Heart left ventricle (tissue), 16 donors: ENCODE measurements around the gene NFASC. TPM values are rescaled to one million over a fixed set of nuclear protein-coding genes. Genes with fewer than 3 reads are reported as not detected.

Experiments used
- ATAC-seq, 4 donors: fragments of 200-7000 bp; cut with Tn5 transposase; one replicate each; pipeline ENCODE4 v1.9.1; 2020 to 2022; ENCODE audit warnings: moderate library complexity in 4 of 4, mild to moderate bottlenecking in 3 of 4, moderate number of reproducible peaks in 1 of 4
- DNase-seq, 5 donors: peaks; one replicate each; pipeline ENCODE4 v3.0.0-alpha.2; 2020
- H3K27ac ChIP-seq, 12 donors: fragments of 200-600 bp; sonication (generic) in 4 of 12; one replicate each; pipeline versions ENCODE4 v1.5.0 to v1.8.0; 2016 to 2022; ENCODE audit warnings: mild to moderate bottlenecking in 2 of 12
- H3K27me3 ChIP-seq, 9 donors: fragments of 200-600 bp; sonication (generic) in 2 of 9; one replicate each; pipeline versions ENCODE4 v1.5.1 to v1.8.0; 2016 to 2022; ENCODE audit warnings: mild to moderate bottlenecking in 3 of 9
- H3K36me3 ChIP-seq, 9 donors: fragments of 200-600 bp; sonication (generic) in 2 of 9; one replicate each; pipeline versions ENCODE4 v1.5.0 to v1.8.0; 2018 to 2022; ENCODE audit warnings: mild to moderate bottlenecking in 2 of 9
- H3K4me1 ChIP-seq, 12 donors: fragments of 200-600 bp; sonication (generic) in 4 of 12; one replicate each; pipeline versions ENCODE4 v1.5.0 to v1.8.0; 2016 to 2022; ENCODE audit warnings: mild to moderate bottlenecking in 3 of 12
- H3K4me3 ChIP-seq, 12 donors: fragments of 200-600 bp; sonication (generic) in 4 of 12; one replicate each; pipeline versions ENCODE4 v1.5.0 to v1.8.0; 2017 to 2022; ENCODE audit warnings: mild to moderate bottlenecking in 9 of 12, moderate library complexity in 4 of 12
- H3K9me3 ChIP-seq, 12 donors: fragments of 200-600 bp; sonication (generic) in 4 of 12; one replicate each; pipeline versions ENCODE4 v1.5.0 to v1.8.0; 2016 to 2022; ENCODE audit warnings: mild to moderate bottlenecking in 1 of 12
- CTCF ChIP-seq, 12 donors: fragments of 200-600 bp; sonication (generic) in 4 of 12; IDR thresholded peaks; one replicate each; pipeline versions ENCODE4 v1.5.0 to v1.8.0; 2018 to 2022; ENCODE audit warnings: antibody characterized with exemption in 12 of 12, mild to moderate bottlenecking in 5 of 12
- POLR2A ChIP-seq, 2 donors: fragments of 450-650 bp; IDR thresholded peaks; one replicate each; pipeline ENCODE4 v1.6.1; 2017; ENCODE audit warnings: antibody characterized with exemption in 2 of 2, mild to moderate bottlenecking in 2 of 2, moderate library complexity in 2 of 2
- WGBS, 4 donors: extraction: QIAGEN DNeasy Blood & Tissue Kit in 2 of 4; methylation state at CpG; one replicate each; pipeline versions ENCODE4 v1.1.5 to v1.1.7; 2013 to 2018; 5-methylcytosine and 5-hydroxymethylcytosine counted together
- intact Hi-C, 10 donors: fragments of 100-400 bp; cut with DNase I; formaldehyde crosslinking; loops; one replicate each; pipeline versions ENCODE4 v1.11.1 to v1.14.2; 2022
- polyA plus RNA-seq, 2 donors: library from polyadenylated mRNA; stranded (reverse); fragments of 200-250 nt; gene quantifications; one replicate each; pipeline ENCODE4 v1.2.3, GENCODE V29; 2013
- total RNA-seq, 9 donors: library from RNA; depleted of rRNA in 2 of 9; stranded (reverse); fragments of >200 nt in 2 of 9; fragmentation: NEBNext Ultra II Directional in 3 of 9; extraction: Animal tissue kit (Norgen Biotek cat#: 25700) in 3 of 9; gene quantifications; one replicate each; pipeline versions ENCODE4 v1.1.0 to v1.2.4, GENCODE V29; 2016 to 2023
- donor health status: ischemic (EF 13 %, LVEDD 7.1; RV severe dilation, severe dysfunction).
- donor health status: healthy with polysubstance abuse.
- donor health status: DM: no; HTN: yes; CAD: no.
- donor health status: DM: no; HTN: no; CAD: no.
- donor health status: ischemic (EF 25% LVEDD 6.9; RV normal size, moderate dysfunction).
- donor health status: ischemic (EF 25% LVEDD 5.7; RV mildly dilated, moderate dysfunction).
- donor health status: healthy.
- donor health status: DM: yes; HTN: yes; CAD: no.
- donor health status: ischemic (EF 35%, LVEDD 5.7; RV mildly dilated, moderate dysfunction).
- donor health status: nonischemic (EF 11% LVEDD 7.7; RV severe dilation, severe dysfunction).
- donor health status: DM: yes; HTN: yes; CAD: no.
- donor health status: PGD.
- donor health status: ischemic (EF 29% LVEDD 5.4; RV normal size, mild dysfunction).
- donor health status: nonischemic (EF 23%, LVEDD 6.1; RV moderate dilation, normal function).

The NFASC gene
- total and polyA plus RNA-seq, 11 donors, result 2.5 to 14.6 (median 10.3) TPM

GRCh38 chr1:204834336-204834735 lies 36.3 kb upstream of the NFASC start:
- 23 to 38% (median 37%) methylated on average over 5 of the region's 5 CpGs for WGBS, 4 donors
- H3K27me3 ChIP-seq, result peaks cover 0 to 6% (median 0%) of the 10 kb centered on the region in 9 donors
- no peak for DNase-seq
- no peak overlapping the region for H3K27ac ChIP-seq
- no peaks in the 10 kb centered on the region for H3K36me3 ChIP-seq
- no peak overlapping the region for H3K4me3 ChIP-seq
- no peak for ATAC-seq
- intact Hi-C loops, result loop anchor here in 1 of 10 donors (5.0 kb wide), 1 partner anchor 108 kb away; no protein-coding TSS in a partner anchor
- no peaks in the 10 kb centered on the region for H3K9me3 ChIP-seq
- no peak for TF ChIP-seq POLR2A (IDR thresholded peaks at IDR 0.05)
- TF ChIP-seq CTCF (IDR thresholded peaks at IDR 0.05), result no peak
- H3K4me1 ChIP-seq, result peaks cover 0 to 6% (median under 1%) of the 10 kb centered on the region in 12 donors

DNA sequence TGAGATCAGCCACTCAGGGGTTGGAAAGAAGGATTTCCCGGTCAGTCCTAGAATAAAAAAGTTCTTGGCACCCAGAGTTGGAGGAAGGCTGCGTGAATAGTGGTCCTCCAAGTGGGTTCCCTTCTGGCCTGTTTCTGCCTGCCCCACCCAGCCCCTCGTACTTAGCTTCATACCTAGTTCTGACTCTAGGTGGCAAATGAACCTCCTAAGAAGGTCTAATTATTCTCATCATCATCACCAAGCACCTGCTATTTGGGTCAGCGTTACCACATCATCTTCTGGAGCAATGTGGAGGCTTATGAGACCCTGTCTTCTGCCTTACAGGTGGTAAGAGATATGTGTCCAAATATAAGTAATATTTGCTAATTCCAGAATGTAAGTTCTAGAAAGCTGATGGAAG lies 35.9 kb upstream of the NFASC start:
- no peaks in the 10 kb centered on the region for H3K36me3 ChIP-seq
- H3K4me3 ChIP-seq, result no peak overlapping the region
- H3K27me3 ChIP-seq, result peaks cover 0 to 6% (median 0%) of the 10 kb centered on the region in 9 donors
- WGBS, 4 donors, result 36 to 58% (median 50%) methylated on average over 4 of the region's 4 CpGs
- H3K4me1 ChIP-seq, result peaks cover 0 to 6% (median 0%) of the 10 kb centered on the region in 12 donors
- no peak overlapping the region for H3K27ac ChIP-seq
- ATAC-seq, result no peak
- TF ChIP-seq POLR2A (IDR thresholded peaks at IDR 0.05), result no peak
- TF ChIP-seq CTCF (IDR thresholded peaks at IDR 0.05), result no peak
- DNase-seq, result no peak
- H3K9me3 ChIP-seq, result no peaks in the 10 kb centered on the region
- intact Hi-C loops, result loop anchor here in 1 of 10 donors (5.0 kb wide), 1 partner anchor 108 kb away; no protein-coding TSS in a partner anchor

GRCh38 chr1:204835737-204836136 lies 34.9 kb upstream of the NFASC start:
- no peak for TF ChIP-seq CTCF (IDR thresholded peaks at IDR 0.05)
- no peak for TF ChIP-seq POLR2A (IDR thresholded peaks at IDR 0.05)
- intact Hi-C loops, result no loop called here
- no peaks in the 10 kb centered on the region for H3K9me3 ChIP-seq

DNA sequence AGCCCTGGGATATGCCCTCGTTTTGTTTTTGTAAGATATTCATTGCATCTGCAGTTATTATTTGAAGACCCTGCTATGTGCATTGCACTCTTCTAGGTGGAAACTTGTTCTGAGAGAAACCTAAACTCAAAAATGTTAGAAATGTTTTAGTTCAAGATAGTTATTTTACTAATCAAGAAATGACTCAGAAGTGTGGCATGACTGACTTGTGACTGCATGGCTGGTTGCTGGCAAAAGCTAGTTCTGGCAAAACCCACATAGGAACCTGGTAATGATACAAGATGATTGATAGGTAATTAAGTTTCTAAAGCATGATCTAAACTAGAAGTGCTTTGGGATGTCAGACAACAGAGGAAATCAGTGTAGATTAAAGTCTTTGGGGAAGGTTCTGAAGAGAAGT lies 33.8 kb upstream of the NFASC start:
- DNase-seq, result no peak
- Histone ChIP-seq H3K36me3 (no peaks in the 10 kb centered on the region), H3K4me3 (no peak overlapping the region), H3K9me3 (no peaks in the 10 kb centered on the region), H3K4me1 (peaks cover 0 to 6% (median 0%) of the 10 kb centered on the region in 12 donors), H3K27ac (no peak overlapping the region), H3K27me3 (peaks cover 0 to 6% (median 0%) of the 10 kb centered on the region in 9 donors)
- WGBS, 4 donors, result 43 to 76% (median 73%) methylated on average over 1 of the region's 1 CpG
- intact Hi-C loops, result no loop called here
- no peak for TF ChIP-seq POLR2A (IDR thresholded peaks at IDR 0.05)
- TF ChIP-seq CTCF (IDR thresholded peaks at IDR 0.05), result no peak
- ATAC-seq, result no peak

More at GRCh38 chr1:204835737-204836136, 34.9 kb upstream of the NFASC start:
- ATAC-seq (no peak), DNase-seq (no peak)
- 82 to 89% (median 87%) methylated on average over 3 of the region's 3 CpGs for WGBS, 4 donors
- Histone ChIP-seq H3K4me3 (no peak overlapping the region), H3K4me1 (peaks cover 0 to 5% (median 0%) of the 10 kb centered on the region in 12 donors), H3K27ac (no peak overlapping the region), H3K27me3 (peaks cover 0 to 6% (median 0%) of the 10 kb centered on the region in 9 donors), H3K36me3 (no peaks in the 10 kb centered on the region)
